ENCODE results near the gene RFPL1. TPM values are rescaled to one million over a fixed set of nuclear protein-coding genes. Genes with fewer than 3 reads are reported as not detected.
"Not testable (repeated sequence)": the region's sequence is repeated elsewhere in the genome, so short reads cannot be mapped to it uniquely, and the experiment has no call there.

The RFPL1 gene
- total RNA-seq, result not detected

- not testable (repeated sequence) for DNase-seq
These were observed at the start of gene RFPL1 for GRCh38 chr22:29438283-29438682. Gene RFPL1 (plus strand): TSS chr22:29438583.

DNA sequence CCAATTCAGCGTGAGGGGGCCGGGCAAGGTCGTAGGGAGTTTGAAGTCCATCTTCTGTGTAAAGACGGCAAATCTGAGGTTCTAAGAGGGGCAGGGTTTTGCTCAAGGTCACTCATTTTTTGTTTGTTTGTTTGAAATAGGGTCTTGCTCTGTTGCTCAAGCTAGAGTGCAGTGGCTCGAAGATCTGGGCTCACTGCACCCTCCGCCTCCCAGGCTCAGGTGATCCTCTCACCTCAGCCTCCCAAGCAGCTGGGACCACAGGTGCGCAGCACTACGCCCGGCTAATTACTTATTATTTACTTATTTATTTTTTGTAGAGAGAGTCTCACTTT is 49.7 kb upstream of the RFPL1 start:
- DNase-seq, result no peak

GRCh38 chr22:29390270-29390669 is 48.1 kb upstream of the RFPL1 start:
- no peak for DNase-seq

GRCh38 chr22:29391546-29391945 is 46.8 kb upstream of the RFPL1 start:
- DNase-seq, result no peak

- no peak for DNase-seq
These were observed 45.3 kb upstream of the RFPL1 start for GRCh38 chr22:29393019-29393608.

- peak; percentile 55 for DNase-seq
These were observed 43.3 kb upstream of the RFPL1 start for GRCh38 chr22:29394931-29395581.

DNA sequence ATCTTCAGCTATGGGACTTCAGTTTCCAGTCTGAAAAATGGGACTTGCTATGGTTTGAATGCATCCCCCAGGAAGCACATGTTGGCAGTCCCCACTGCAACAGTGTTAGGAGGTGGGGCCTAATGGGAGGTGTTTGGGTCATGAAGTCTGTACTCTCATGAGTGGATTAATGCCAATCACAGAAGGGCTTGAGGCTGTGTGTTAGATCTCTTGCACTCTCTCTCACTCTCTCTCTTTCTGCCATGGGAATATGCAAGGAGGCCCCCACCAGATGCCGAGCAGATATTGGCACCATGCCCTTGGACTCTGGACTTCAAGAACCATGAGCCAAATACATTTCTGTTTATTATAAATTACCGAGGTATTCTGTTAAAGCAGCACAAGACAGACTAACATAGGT is 42.3 kb upstream of the RFPL1 start:
- no peak for DNase-seq

DNA sequence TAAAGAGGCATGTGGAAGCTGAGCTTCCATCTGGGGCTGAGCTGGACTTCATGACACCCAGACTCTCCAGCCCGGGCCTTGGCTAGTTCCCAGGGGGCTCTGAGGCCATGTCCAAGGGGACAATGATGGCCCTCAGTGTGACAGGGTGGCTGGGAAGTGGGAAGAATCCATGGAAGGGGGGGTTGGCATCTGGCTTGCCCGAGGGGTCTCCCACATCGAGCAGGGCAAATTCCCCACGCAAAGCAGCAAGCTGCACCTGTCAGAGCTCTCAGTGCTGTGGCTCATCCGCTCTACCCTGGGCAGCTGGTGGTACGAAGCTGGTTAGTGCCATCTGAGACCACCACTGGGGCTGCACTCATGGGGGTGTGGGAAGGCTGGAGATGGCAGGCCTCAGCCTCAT is 40.6 kb upstream of the RFPL1 start:
- DNase-seq, result no peak

DNA sequence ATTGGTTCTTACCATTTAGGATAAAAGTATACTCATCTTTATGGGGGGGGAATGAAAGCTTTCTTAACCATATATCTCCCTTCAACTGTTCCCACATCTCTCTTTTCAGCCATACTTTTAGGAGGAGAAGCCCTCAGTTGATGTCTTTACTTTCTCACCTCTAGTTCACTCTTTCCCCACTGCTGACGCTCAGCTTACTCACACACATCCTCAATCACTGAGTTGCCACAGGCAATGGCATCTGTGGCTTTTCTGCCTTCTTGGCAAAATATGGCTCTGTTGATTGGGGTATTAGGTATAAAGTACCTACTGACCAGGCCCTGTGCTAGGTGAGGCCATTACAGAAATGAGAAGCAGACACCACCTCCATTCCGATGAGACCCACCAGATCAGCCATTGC is 37.8 kb upstream of the RFPL1 start:
- no peak for DNase-seq

GRCh38 chr22:29401538-29401937 is 36.8 kb upstream of the RFPL1 start:
- DNase-seq, result not testable (repeated sequence)

DNA sequence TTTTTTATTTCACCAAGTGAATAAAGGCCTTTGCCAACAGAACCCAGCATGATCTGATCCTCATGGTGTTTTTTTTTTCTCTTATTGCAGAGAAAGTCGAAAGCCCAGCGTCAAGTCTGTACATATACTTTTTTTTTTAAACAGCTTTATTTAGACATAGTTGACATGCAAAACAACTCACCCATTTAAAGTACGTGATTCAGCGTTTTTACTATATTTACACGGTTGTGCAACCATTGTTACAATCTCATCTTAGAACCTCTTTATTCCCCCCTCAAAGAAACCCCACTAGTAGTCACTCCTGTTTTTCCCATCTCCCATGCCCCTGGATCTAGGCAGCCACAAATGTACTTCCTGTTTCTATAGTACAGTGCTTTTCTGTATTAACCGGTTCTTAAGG is 29.4 kb upstream of the RFPL1 start:
- DNase-seq, result no peak

- DNase-seq, result not testable (repeated sequence)
These were observed 26.7 kb upstream of the RFPL1 start for GRCh38 chr22:29411569-29412211.

- not testable (repeated sequence) for DNase-seq
These were observed 25.6 kb upstream of the RFPL1 start for GRCh38 chr22:29412772-29413171.

GRCh38 chr22:29414951-29415591 is 23.3 kb upstream of the RFPL1 start:
- peak; percentile 21 for DNase-seq

GRCh38 chr22:29418704-29419103 is 19.7 kb upstream of the RFPL1 start:
- DNase-seq, result not testable (repeated sequence)

DNA sequence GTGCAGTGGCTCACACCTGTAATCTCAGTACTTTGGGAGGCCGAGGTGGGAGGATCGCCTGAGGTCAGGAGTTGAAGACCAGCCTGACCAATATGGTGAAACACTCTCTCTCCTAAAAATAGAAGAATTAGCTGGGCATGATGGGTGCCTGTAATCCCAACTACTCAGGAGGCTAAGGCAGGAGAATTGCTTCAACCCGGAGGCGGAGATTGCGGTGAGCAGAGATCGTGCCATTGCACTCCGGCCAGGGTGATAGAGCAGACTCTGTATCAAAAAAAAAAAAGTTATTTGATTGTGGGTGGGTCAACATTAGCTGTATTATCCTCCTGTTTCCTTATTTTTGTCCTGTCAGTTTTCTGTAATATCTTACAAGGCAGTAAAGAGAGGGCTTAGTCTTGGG is 11.9 kb upstream of the RFPL1 start:
- no peak for DNase-seq

- no peak for DNase-seq
These were observed 11.1 kb upstream of the RFPL1 start for GRCh38 chr22:29427176-29427760.

DNA sequence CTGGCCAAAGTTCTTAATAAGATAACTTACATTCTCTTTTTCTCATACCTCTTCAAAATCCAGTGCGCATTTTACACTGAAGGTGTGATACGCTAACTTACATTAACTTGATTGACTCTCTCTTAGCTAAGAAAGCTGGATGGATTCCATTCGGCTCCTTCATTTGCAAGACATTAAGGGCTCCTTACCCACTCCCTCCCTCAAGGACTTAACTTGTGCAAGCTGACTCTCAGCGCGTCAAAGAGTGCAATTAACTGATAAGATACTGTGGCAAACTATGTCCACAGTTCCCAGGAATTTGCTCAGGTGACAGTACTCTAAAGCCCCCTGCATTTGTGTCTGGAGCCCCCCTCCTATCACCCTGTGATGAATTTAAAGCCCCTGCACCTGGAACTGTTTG is 6.4 kb upstream of the RFPL1 start:
- no peak for DNase-seq

- DNase-seq, result no peak
These were observed 4.5 kb upstream of the RFPL1 start for GRCh38 chr22:29433856-29434255.

DNA sequence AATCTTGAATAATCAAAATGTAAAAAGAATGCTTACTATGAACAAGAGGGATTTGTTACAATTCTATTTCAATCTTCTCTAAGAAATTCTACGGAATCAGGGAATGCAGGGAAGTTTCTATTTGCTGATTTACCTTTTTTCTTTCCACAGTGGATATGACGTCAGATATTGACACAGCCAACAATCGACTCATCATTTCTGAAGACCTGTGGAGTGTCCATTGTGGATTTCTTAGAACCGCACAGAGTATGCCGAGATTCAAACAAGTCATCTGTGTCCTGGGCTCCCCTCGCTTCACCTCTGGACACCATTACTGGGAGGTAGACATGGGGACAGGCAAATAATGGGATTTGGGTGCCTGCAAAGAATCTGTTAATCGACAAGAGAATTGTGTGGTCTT is 4.1 kb upstream of the RFPL1 start:
- DNase-seq, result no peak

DNA sequence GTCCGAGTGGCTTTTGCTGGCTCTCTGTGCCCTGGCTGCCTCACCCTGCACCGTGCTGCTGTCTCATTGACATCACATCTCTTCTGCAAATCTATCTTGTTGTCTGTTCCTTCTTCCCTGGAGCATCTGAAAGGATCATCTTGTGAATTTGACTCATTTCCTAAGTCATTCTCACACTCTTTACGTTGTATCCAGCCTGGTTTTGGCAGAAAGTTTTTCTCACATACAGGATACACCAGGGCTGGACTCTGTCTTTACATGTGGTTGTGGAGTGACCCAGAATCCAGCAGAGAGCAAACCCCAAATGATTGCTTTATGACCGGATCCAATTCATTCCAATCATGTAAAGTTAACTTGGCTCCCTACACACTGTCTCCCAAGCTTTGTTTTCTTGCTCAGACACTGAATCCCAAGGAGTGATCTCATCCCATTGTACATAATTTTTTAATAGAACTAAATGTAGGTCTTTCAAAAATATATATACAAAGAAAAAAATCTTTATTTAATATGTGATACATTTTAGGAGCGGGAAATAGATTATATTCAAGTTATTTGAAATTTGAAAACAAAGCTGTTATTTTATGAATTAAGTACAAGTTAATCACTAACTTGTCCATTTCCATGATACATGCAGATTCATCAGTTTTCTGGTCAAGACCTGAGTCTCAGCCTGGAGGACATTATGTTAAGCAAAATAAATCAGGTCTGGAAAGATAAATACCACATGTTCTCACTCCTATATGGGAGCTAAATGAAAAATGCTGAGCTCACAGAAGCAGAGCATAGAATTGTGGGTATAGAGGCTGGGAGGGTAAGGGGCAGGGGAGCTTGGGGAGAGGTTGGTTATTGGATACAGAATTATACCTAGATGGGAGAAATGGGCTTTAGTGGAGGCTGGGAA is 2.9 kb upstream of the RFPL1 start:
- DNase-seq, result no peak

DNA sequence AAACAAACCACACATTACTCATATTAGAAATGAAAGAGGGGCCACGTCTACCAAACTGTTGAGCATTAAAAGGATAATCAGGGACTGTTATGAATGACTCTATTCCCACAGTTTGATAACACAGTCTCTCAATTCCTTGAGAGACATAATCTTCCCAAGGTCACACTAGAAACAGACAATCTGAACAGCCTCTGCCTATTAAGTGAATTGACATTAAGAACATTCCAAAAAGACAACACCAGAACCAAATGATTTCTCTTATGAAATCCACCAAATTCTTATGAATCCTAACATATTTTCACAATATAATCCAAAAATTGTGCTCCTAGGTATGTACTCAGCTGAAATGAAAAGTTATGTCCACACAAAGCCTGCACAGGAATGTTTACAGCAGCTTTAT is 4.6 kb downstream of the RFPL1 start:
- no peak for DNase-seq

GRCh38 chr22:29443452-29443851 is 5.1 kb downstream of the RFPL1 start:
- DNase-seq, result no peak

Data from effector CD4-positive, alpha-beta T cell (primary cell).